ENCODE data around the gene CDK18. TPM values are rescaled to one million over a fixed set of nuclear protein-coding genes. Genes with fewer than 3 reads are reported as not detected.

The CDK18 gene
- 10 to 100 TPM; 58.1 to 88.7 TPM for total RNA-seq
- 24.4 TPM for polyA plus RNA-seq (2013, experiment 1 of 2)
- polyA plus RNA-seq (2013, experiment 2 of 2), result 22.7 TPM
- long read RNA-seq, experiment 1, partial matches to known transcripts, result 9 of 28 reads
- long read RNA-seq, experiment 1, other reads (novel, unspliced or antisense), result 11 of 28 reads
- long read RNA-seq, experiment 2, transcript CDK18-203 (16 exons, 1,648 nt), result major isoform, 16 of 48 reads
- long read RNA-seq, experiment 2, partial matches to known transcripts, result 6 of 48 reads
- long read RNA-seq, experiment 2, other reads (novel, unspliced or antisense), result 19 of 48 reads
- long read RNA-seq, experiment 3, transcript CDK18-203 (16 exons, 1,648 nt), result major isoform, 8 of 24 reads
- long read RNA-seq, experiment 3, partial matches to known transcripts, result 9 of 24 reads
- long read RNA-seq, experiment 3, other reads (novel, unspliced or antisense), result 3 of 24 reads
- long read RNA-seq, experiment 4, partial matches to known transcripts, result 1 of 15 reads
- long read RNA-seq, experiment 4, other reads (novel, unspliced or antisense), result 9 of 15 reads

DNA sequence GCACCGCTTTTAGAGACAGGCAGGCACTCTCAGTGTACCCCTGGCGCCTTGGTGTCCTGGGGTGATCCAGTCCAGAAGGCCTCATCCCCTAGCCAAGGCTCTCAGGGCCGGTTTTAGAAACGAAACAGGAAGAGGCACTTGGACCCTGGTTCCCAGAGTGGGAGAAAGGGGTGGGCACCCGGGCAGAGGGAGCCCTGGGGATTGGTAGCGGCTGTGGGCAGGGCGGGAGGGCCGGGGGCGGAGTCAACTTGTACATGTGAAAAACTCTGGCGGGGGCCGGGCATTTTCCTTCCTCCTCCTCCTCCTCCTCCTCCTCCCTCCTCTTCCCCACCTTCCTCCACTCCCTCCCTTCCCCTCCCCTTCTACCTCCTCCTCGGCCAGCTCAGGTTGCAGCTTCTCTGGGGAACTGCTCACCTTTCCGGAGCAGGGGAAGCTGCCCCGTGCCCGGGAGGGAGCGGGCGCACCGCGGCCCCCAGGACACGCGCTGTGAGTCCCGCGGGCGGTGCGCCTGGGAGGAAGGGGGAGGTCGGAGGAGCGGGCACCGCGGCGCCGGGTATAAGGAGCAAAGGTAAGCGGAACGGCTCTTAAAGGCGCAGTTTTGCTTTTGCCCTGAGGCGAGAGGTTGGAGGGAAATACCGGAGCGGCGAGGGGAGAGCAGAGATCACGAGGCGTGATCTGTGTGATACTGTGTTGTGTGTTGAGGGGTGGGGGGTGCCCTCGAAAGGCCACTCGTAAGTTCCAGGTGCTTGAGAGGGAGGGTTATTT is at the start of gene CDK18:
TSS of gene CDK18 (plus strand) at position 359 of the 765 bp plus-strand sequence. CDS start 18,499 bp downstream, outside the sequence.
- 3 to 10% methylated on average over 16 to 41 of the region's 42 CpGs for WGBS, 2 experiments (ENCODE audit: insufficient coverage in 1 of 2, insufficient read length in 1 of 2)
- Mint-ChIP-seq H3K4me3 (peak within 1 kb of the TSS; percentile 81), H3K27ac (peak within 1 kb of the TSS; percentile 92), H3K9me3 (no peaks in the 10 kb centered on the region), H3K27me3 (ENCODE audit: insufficient read depth) (no peaks in the 10 kb centered on the region), H3K36me3 (ENCODE audit: low read depth) (peaks cover 5% of the 10 kb centered on the region), H3K4me1 (peaks cover 51% of the 10 kb centered on the region)
- no peak within 1 kb of the TSS for H3K27ac ChIP-seq (ENCODE audit: low read depth, low read length)
- no peaks in the 10 kb centered on the region for H3K27me3 ChIP-seq (ENCODE audit: control insufficient read depth, insufficient read depth, low read length, poor library complexity, severe bottlenecking)
- peak within 1 kb of the TSS; percentile 54 for H3K9ac ChIP-seq (ENCODE audit: extremely low read depth, low read length, poor library complexity, severe bottlenecking)
- peak; percentile 96 for DNase-seq
- TF ChIP-seq CTCF (conservative IDR thresholded peaks at IDR 0.05), result no peak
- H3K36me3 ChIP-seq (ENCODE audit: control insufficient read depth, insufficient read depth, low read length), result no peaks in the 10 kb centered on the region
- H3K4me3 ChIP-seq (ENCODE audit: low read length), result peak within 1 kb of the TSS; percentile 89
- H3K9me3 ChIP-seq (ENCODE audit: control insufficient read depth, low read length), result no peaks in the 10 kb centered on the region
- H3K4me1 ChIP-seq (ENCODE audit: control insufficient read depth, insufficient read depth, low read length), result peaks cover 33% of the 10 kb centered on the region

DNA sequence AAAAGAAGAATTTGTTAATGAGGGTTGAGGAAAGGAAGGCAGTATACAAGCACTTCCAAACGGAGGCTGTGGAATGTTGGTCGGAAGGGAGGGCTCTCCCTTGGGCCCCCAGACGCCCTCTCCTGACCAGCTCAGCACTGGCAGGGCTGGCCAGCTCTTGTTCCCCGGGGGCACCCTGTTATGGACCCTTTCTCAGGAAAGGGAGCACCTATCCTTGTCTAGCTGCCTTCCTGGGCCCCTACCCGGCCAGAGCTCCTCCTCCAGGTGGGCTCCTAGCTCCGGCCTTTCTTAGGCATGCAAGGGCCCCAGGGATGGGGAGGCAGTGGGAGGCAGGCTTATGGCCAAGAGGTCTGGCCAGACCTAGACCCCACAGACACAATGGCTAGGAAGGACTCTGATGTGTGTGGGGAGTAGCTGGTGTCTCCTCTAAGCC is 49.5 kb upstream of the CDK18 start:
- Histone ChIP-seq H3K36me3 (ENCODE audit: control insufficient read depth, insufficient read depth, low read length) (peaks cover 7% of the 10 kb centered on the region), H3K27me3 (ENCODE audit: control insufficient read depth, insufficient read depth, low read length, poor library complexity, severe bottlenecking) (no peaks in the 10 kb centered on the region), H3K9me3 (ENCODE audit: control insufficient read depth, low read length) (no peaks in the 10 kb centered on the region), H3K4me3 (ENCODE audit: low read length) (peak overlapping the region; percentile 97), H3K9ac (ENCODE audit: extremely low read depth, low read length, poor library complexity, severe bottlenecking) (peak overlapping the region; percentile 83), H3K27ac (ENCODE audit: low read depth, low read length) (peak overlapping the region; percentile 92), H3K4me1 (ENCODE audit: control insufficient read depth, insufficient read depth, low read length) (peaks cover 13% of the 10 kb centered on the region)
- 12% methylated on average over 6 of the region's 6 CpGs; no CpG with 5 or more reads in 1 of the 2 experiments for WGBS, 2 experiments (ENCODE audit: insufficient coverage in 1 of 2, insufficient read length in 1 of 2)
- H3K9me3 Mint-ChIP-seq, result no peaks in the 10 kb centered on the region
- peak overlapping the region; percentile 88 for H3K4me3 Mint-ChIP-seq
- peak; percentile 83 for DNase-seq
- H3K4me1 Mint-ChIP-seq, result peaks cover 26% of the 10 kb centered on the region
- H3K27me3 Mint-ChIP-seq (ENCODE audit: insufficient read depth), result no peaks in the 10 kb centered on the region
- H3K27ac Mint-ChIP-seq, result peak overlapping the region; percentile 95
- peak; percentile 65 for TF ChIP-seq CTCF (conservative IDR thresholded peaks at IDR 0.05)
- peaks cover 6% of the 10 kb centered on the region for H3K36me3 Mint-ChIP-seq (ENCODE audit: low read depth)

GRCh38 chr1:205455581-205456382 is 48.7 kb upstream of the CDK18 start, which contains the start of gene BLACAT1:
BLACAT1 (minus strand) TSS chr1:205456045.
- Histone ChIP-seq H3K4me1 (ENCODE audit: control insufficient read depth, insufficient read depth, low read length) (peaks cover 10% of the 10 kb centered on the region), H3K9ac (ENCODE audit: extremely low read depth, low read length, poor library complexity, severe bottlenecking) (peak within 1 kb of the TSS; percentile 83), H3K27ac (ENCODE audit: low read depth, low read length) (peak within 1 kb of the TSS; percentile 92), H3K9me3 (ENCODE audit: control insufficient read depth, low read length) (no peaks in the 10 kb centered on the region), H3K36me3 (ENCODE audit: control insufficient read depth, insufficient read depth, low read length) (peaks cover 7% of the 10 kb centered on the region), H3K27me3 (ENCODE audit: control insufficient read depth, insufficient read depth, low read length, poor library complexity, severe bottlenecking) (no peaks in the 10 kb centered on the region), H3K4me3 (ENCODE audit: low read length) (peak within 1 kb of the TSS; percentile 97)
- Mint-ChIP-seq H3K27ac (peak within 1 kb of the TSS; percentile 95), H3K27me3 (ENCODE audit: insufficient read depth) (no peaks in the 10 kb centered on the region), H3K36me3 (ENCODE audit: low read depth) (peaks cover 6% of the 10 kb centered on the region), H3K4me3 (peak within 1 kb of the TSS; percentile 88), H3K4me1 (peaks cover 21% of the 10 kb centered on the region), H3K9me3 (no peaks in the 10 kb centered on the region)
- TF ChIP-seq CTCF (conservative IDR thresholded peaks at IDR 0.05), result no peak
- DNase-seq, result peak; percentile 75
- WGBS, 2 experiments (ENCODE audit: insufficient coverage in 1 of 2, insufficient read length in 1 of 2), result 0 to 1% methylated on average over 37 to 53 of the region's 53 CpGs
